NCI-H2227 treated with DMSO at 0.1 percent for 48 hours (cell line): Measurements from ENCODE around the gene PJA2.
A peak's percentile ranks its signal among the peaks of the same experiment; 100 is the strongest.
"Not testable (repeated sequence)": the region's sequence is repeated elsewhere in the genome, so short reads cannot be mapped to it uniquely, and the experiment has no call there.

ENCODE experiments used
- DNase-seq: peaks from one replicate; lab custom pipeline; 2025; lab: John Stamatoyannopoulos, UW

Gene PJA2

DNA sequence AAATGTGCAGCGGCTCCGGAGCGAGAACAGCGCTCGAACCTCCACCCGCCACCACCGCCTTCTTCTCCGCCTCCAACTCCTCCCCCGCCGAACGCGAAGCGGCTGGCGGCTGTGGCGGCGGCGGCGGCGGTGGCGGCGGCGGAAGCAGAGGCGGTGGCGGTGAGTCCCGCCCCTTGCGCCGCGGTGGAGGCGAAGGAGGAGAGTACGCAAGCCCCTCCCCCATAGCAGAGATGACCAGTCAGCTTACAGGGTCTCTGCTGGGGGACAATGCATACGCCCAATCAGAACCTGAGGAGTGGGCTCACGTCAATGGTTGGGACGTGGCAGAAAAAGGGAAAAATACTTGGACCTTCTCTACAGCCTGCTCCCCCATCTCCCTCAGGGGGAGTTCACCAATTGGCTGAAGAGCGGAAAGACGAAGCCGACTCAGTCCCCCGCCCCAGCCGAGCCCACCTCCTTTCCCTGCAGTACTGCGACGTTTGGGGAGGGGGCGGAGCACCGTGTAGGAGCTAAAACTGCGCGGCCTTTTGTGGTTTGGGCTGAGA, at the start of gene PJA2:
TSS of gene PJA2 (minus strand) at position 131 of the 545 bp plus-strand sequence. CDS start 26,541 bp downstream, outside the sequence.
- DNase-seq = peak; percentile 96

DNA sequence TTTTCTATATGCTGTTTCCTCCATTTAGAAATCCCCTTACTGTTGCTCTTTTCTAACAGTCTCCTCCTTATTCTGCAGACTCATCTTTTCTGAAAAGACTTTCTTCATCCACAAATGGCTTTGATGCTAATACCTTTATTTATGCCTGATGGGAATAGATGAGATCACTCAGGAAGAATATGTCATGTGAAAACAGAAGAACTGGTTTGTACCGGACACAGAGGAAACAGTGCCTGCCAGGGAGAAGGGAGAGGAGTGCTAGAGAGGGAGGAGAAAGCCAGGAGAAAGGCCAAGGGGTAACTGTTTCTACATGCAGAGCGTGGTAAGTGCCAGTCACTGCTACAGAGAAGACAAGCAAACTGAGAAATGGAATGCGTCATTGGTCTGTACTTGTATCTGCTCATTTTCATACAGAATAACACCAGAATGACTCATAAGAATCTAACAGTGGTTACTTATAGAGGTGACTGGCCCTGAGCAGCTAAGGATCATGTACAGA, 45.9 kb upstream of the PJA2 start:
- DNase-seq = peak; percentile 35

DNA sequence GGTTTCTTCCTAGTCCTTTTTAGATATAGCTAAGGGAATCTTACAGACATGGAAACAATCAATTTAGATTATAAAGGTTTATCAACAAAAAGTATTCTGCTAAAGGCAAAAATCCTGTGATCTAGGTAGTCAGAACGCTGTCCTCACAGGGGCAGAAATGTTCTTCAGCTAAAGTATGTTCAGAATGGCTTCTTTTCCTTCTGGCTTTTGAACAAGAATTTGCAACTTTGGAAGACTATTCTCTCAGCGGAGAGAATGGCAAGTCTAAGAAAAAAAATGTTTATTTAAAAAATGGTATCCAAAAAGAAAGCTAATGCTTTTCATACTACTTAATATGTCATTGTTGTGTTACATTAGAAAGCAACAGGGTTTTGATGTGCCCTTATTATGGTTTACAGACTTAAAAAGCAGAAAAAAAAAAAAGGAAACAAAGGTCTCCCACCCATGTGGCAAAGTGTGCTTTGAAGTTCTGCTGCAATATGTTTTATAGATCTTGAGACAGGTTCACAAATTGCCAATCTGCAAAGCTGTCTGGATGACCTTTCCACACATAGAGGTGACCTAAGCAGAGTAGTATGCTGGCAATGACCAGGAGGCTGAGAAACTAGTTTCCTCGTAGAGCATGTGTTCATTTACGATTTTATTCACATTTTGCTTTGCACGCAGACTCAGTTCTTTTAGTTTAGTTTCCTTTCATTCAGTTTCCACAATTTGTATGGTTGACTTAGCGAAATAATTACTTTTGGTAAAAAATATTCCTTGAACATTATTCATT, 45.1 kb upstream of the PJA2 start:
- DNase-seq = no peak

GRCh38 chr5:109453251-109453650, 43.5 kb upstream of the PJA2 start:
- no peak for DNase-seq

DNA sequence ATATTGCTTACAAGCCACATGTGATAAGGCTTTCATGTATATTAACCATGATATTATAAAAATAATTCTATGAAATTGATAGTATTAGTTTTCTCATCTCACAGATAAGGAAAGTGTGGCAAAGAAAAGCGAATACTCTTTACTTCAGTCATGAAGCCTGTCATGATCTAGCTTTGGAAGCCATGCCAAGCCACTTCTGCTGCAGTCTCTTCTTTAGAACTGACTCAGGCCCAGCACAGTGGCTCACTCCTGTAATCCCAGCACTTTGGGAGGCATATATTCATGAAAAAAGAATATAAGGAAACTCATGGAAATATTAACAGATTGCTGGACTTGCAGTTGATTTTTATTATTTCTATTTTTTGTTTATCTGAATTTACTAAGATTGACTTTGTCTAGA, 42.9 kb upstream of the PJA2 start:
- DNase-seq = no peak

- no peak for DNase-seq
Measured at GRCh38 chr5:109451146-109451545, 41.4 kb upstream of the PJA2 start.

GRCh38 chr5:109450129-109450877, 40.5 kb upstream of the PJA2 start:
- DNase-seq = no peak

- no peak for DNase-seq
Measured at GRCh38 chr5:109448838-109449237, 39.1 kb upstream of the PJA2 start.

- DNase-seq = no peak
Measured at GRCh38 chr5:109439590-109439989, 29.8 kb upstream of the PJA2 start.

- DNase-seq = no peak
Measured at GRCh38 chr5:109426075-109426474, 16.3 kb upstream of the PJA2 start.

GRCh38 chr5:109425521-109425920, 15.7 kb upstream of the PJA2 start:
- DNase-seq = not testable (repeated sequence)

DNA sequence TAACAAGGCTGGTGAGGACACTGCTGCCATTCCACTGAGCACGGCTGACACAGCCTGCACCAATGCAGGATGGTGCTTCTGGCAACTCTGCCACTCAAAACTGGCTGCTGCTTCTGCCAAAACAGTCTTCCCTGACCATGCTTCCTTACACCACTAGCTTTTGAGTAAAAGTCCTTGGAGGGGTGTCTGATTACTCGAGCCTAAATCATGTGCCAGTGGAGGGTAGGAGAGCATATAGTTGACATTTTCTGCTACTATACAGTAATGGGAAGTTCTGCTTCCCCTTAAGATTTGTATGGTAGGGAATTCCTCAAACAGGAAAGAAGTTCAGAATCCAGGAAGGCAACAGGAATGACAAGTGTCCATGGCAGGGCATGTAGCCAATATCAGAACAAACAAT, 12.2 kb upstream of the PJA2 start:
- DNase-seq = no peak

- DNase-seq = no peak
Measured at GRCh38 chr5:109418712-109419352, 9.1 kb upstream of the PJA2 start.

GRCh38 chr5:109416882-109417281, 7.1 kb upstream of the PJA2 start:
- DNase-seq = no peak

DNA sequence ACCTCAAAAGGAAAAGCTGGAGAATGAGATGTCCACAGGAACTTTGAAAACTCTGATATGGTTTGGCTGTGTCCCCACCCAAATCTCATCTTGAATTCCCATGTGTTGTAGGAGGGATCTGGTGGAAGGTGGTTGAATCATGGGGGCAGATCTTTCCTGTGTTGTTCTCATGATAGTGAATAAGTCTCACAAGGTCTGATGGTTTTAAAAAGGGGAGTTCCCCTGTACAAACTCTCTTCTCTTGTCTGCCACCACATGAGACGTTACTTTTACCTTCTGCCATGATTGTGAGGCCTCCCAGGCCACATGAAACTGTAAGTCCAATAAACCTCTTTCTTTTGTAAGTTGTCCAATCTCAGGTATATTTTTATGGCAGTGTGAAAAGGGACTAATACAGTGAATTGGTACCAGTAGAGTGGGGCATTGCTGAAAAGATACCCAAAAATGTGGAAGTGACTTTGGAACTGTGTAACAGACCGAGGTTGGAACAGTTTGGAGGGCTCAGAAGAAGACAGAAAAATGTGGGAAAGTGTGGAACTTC, 4.2 kb upstream of the PJA2 start:
- DNase-seq = not testable (repeated sequence)

GRCh38 chr5:109413458-109413857, 3.7 kb upstream of the PJA2 start:
- DNase-seq = no peak

DNA sequence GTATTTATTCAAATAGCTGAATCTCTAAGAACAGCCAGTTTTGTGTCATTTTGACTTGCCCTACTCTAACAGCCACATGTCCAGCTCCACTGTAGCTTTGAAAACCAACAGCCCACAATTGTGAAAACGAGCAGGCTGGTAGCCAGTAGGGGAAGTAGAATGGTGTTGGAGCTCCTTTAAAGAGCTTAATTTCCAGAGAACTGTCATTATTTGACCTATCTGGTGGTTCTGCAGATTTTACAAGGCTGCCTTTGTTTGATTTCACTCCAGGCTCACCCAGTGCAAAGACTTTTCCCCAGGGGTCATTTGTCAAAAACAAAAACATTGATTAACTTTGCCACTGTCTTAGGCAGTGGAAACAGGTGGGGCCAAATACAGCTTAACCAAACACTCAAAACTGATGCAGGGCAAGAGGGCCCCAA, 3.2 kb upstream of the PJA2 start:
- no peak for DNase-seq

DNA sequence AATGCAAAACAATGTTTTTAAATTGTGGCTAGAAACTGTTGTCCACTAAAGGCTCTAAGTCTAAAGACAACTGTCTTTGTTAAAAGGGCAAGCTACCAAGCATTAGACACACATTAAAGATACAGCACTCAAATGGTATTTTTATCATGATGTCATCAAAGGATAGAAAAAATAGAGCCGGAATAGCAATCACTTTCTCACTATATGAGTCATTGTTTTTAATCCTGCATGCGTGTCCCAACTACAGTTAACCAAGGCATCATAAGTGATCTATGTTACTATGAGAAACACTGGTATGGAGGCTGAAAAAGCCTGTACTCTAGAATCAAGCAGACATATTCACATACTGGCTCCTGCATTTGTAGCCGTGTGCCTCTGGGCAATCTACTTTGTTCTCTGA, 1.9 kb upstream of the PJA2 start:
- no peak for DNase-seq

DNA sequence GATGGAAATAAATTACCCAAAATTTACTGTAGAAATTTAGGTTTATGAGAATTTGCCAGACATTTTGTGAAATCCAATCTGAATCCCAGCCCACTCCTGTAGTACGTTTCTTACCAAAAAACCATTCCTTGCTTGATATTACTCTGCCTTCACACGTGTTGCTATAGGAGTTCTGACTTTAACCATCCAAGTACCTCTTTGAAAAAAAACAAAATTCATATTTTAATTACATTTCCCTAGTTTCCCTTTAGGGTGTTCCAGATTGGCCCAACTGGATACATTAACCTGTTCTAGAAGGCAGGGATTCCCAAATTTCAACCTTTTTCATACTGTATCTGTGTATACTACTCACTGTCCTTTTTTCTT, 1.4 kb upstream of the PJA2 start:
- DNase-seq = peak; percentile 41

DNA sequence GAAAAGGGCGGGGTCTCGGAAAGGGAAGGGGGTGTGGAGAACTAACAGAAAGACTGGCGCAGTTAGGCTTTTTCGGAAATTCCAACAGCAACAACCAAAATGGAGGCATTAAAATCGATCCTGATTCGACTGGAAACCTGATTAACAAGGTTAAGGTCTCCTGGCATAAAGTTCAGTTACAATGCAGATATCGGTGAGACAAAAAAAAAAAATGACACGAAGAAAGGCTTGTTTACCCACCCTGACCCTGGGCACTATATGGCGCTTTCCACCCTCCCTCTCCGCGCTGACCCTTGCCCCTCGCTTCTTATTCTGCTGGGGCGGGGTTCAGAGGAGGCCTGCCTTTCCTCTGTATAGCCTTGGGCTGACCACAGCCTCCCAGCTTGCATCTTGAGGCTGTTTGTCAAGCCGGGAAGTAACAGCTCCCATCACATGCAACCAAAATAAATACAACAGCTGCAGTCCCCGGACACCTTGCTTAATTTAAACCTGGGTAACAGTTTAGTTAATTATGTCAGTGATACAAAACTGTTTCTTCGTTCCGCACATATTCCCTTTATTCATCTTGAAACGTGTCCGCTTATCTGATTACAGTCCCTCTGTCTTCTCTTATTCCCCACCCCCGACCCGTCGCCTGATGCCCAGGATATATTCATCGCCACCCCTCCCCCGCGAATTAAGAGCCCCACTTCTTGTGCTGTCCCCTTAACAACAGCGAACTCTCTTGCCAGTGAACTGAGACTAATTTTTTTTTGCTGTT, 795 bp upstream of the PJA2 start:
- peak; percentile 62 for DNase-seq
